OCI-LY7 (cell line): ENCODE data around the gene SLAMF8. TPM values are rescaled to one million over a fixed set of nuclear protein-coding genes. Genes with fewer than 3 reads are reported as not detected.

Experiments
- BruUV-seq: library from RNA; stranded (reverse); fragments of 400-500 nt; replicated peaks from 2 replicates; lab custom pipeline; 2021; lab: Mats Ljungman, UMichigan
- CTCF ChIA-PET: fragments of 300-600 bp; sonication (Branson Sonifier 250); formaldehyde crosslinking; loops from one replicate; lab custom pipeline; 2022; ENCODE audit warnings: antibody characterized with exemption; ENCODE audit not compliant: unreplicated experiment; lab: Charles Lee
- POLR2A ChIA-PET: fragments of 300-600 bp; sonication (Branson Sonifier 250); formaldehyde crosslinking; loops from one replicate; lab custom pipeline; 2022; ENCODE audit warnings: antibody characterized with exemption; lab: Charles Lee
- DNase-seq: peaks from one replicate; pipeline ENCODE4 v3.0.0-alpha.2; 2015; ENCODE audit warnings: low spot score
- H2AFZ ChIP-seq: fragments of 200-600 bp; sonication (generic), shearing (Covaris generic); 2 replicates; pipeline ENCODE4 v1.6.1; 2014; ENCODE audit warnings: mild to moderate bottlenecking, antibody characterized with exemption, low read length, moderate library complexity
- H3K27ac ChIP-seq: fragments of 200-600 bp; sonication (generic); 2 replicates; pipeline ENCODE4 v1.5.1; 2014; ENCODE audit warnings: mixed run types, low read depth, mild to moderate bottlenecking, moderate library complexity, low read length, inconsistent platforms; ENCODE audit not compliant: poor library complexity, severe bottlenecking
- H3K36me3 ChIP-seq: fragments of 200-600 bp; sonication (generic); 2 replicates; pipeline ENCODE4 v1.6.1; 2014; ENCODE audit warnings: mild to moderate bottlenecking, antibody characterized with exemption, low read length, moderate library complexity, mixed read lengths; ENCODE audit not compliant: insufficient read depth
- H3K4me1 ChIP-seq: fragments of 200-600 bp; sonication (generic); 2 replicates; pipeline ENCODE4 v1.5.1; 2014; ENCODE audit warnings: mild to moderate bottlenecking, low read length; ENCODE audit not compliant: insufficient read depth, poor library complexity, severe bottlenecking
- H3K4me2 ChIP-seq: fragments of 200-600 bp; sonication (generic); 2 replicates; pipeline ENCODE4 v1.6.1; 2014; ENCODE audit warnings: mild to moderate bottlenecking, low read length
- H3K4me3 ChIP-seq: fragments of 200-600 bp; sonication (generic); 2 replicates; pipeline ENCODE4 v1.5.1; 2014; ENCODE audit warnings: mild to moderate bottlenecking, low read depth, low read length; ENCODE audit not compliant: poor library complexity, severe bottlenecking
- H3K79me2 ChIP-seq: fragments of 200-600 bp; sonication (generic); 2 replicates; pipeline ENCODE4 v1.6.1; 2016; ENCODE audit warnings: low read depth, mild to moderate bottlenecking, low read length, moderate library complexity, mixed read lengths; ENCODE audit not compliant: insufficient read depth
- H3K9me2 ChIP-seq: fragments of 200-600 bp; sonication (generic); 2 replicates; pipeline ENCODE4 v1.6.1; 2016; ENCODE audit warnings: mild to moderate bottlenecking, low read length, mixed read lengths; ENCODE audit not compliant: insufficient read depth
- H3K9me3 ChIP-seq: fragments of 200-600 bp; sonication (generic); 2 replicates; pipeline ENCODE4 v1.6.1; 2014; ENCODE audit warnings: mild to moderate bottlenecking, mixed run types, low read length, mixed read lengths
- H4K20me1 ChIP-seq: fragments of 200-600 bp; sonication (generic); 2 replicates; pipeline ENCODE4 v1.6.1; 2014; ENCODE audit warnings: mild to moderate bottlenecking, antibody characterized with exemption, low read length, moderate library complexity, mixed read lengths; ENCODE audit not compliant: insufficient read depth
- CTCF ChIP-seq: fragments of 200-600 bp; sonication (generic); conservative IDR thresholded peaks from 2 replicates; pipeline ENCODE4 v1.5.1; 2014; ENCODE audit warnings: mild to moderate bottlenecking, antibody characterized with exemption, low read length, moderate library complexity, mixed read lengths
- EZH2phosphoT487 ChIP-seq: fragments of 200-600 bp; sonication (generic); IDR thresholded peaks from 2 replicates; pipeline ENCODE4 v1.6.1; 2018; ENCODE audit warnings: low read depth, borderline replicate concordance, mild to moderate bottlenecking, mixed run types, antibody characterized with exemption, low read length, moderate library complexity, mixed read lengths
- intact Hi-C: fragments of 100-400 bp; cut with micrococcal nuclease; formaldehyde crosslinking; loops from one replicate; pipeline ENCODE4 v1.10.0; 2022; ENCODE audit not compliant: unreplicated experiment
- total RNA-seq, 2 experiments: library from RNA; depleted of rRNA in 1 of 2; stranded (reverse); fragments of >200 nt in 1 of 2; shearing (Covaris generic) in 1 of 2; gene quantifications; 2 replicates each; pipeline ENCODE4 v1.2.3, GENCODE V29; 2014 to 2022

Gene SLAMF8
- total RNA-seq, 2 experiments from 2014 or later = not detected

- CTCF ChIA-PET = no interaction called here
- intact Hi-C loops = no loop called here
- TF ChIP-seq EZH2phosphoT487 (no peak), CTCF (no peak)
- Histone ChIP-seq H2AFZ (no peak overlapping the region), H3K4me2 (no peak overlapping the region), H3K9me3 (no peaks in the 10 kb centered on the region), H3K79me2 (no peaks in the 10 kb centered on the region), H3K4me1 (no peaks in the 10 kb centered on the region), H3K27ac (no peak overlapping the region), H4K20me1 (no peaks in the 10 kb centered on the region), H3K4me3 (no peak overlapping the region), H3K36me3 (no peaks in the 10 kb centered on the region), H3K9me2 (no peaks in the 10 kb centered on the region)
- POLR2A ChIA-PET = no interaction called here
- no TSS peak for BruUV-seq
- DNase-seq = no peak
Observed at GRCh38 chr1:159867664-159868026, 41.0 kb downstream of the SLAMF8 start.

GRCh38 chr1:159868766-159869165, 42.1 kb downstream of the SLAMF8 start:
- H3K9me3 ChIP-seq = no peaks in the 10 kb centered on the region
- H3K4me1 ChIP-seq = no peaks in the 10 kb centered on the region
- H3K4me3 ChIP-seq = no peak overlapping the region
- no peaks in the 10 kb centered on the region for H3K9me2 ChIP-seq
- H3K79me2 ChIP-seq = no peaks in the 10 kb centered on the region
- no peak for TF ChIP-seq CTCF
- TF ChIP-seq EZH2phosphoT487 = no peak
- H2AFZ ChIP-seq = no peak overlapping the region
- H4K20me1 ChIP-seq = no peaks in the 10 kb centered on the region
- no peak for DNase-seq
- intact Hi-C loops = no loop called here
- no TSS peak for BruUV-seq
- ChIA-PET CTCF (no interaction called here), POLR2A (interaction anchor here (0.6 kb wide), 1 partner anchor 20 kb away, joined by 3 read pairs; no protein-coding TSS in a partner anchor)
- H3K36me3 ChIP-seq = no peaks in the 10 kb centered on the region
- H3K27ac ChIP-seq = no peak overlapping the region
- H3K4me2 ChIP-seq = no peak overlapping the region

- TF ChIP-seq EZH2phosphoT487 (no peak), CTCF (no peak)
- no peak overlapping the region for H3K4me2 ChIP-seq
- no peaks in the 10 kb centered on the region for H3K4me1 ChIP-seq
- no peak overlapping the region for H2AFZ ChIP-seq
- no peak for DNase-seq
- H3K79me2 ChIP-seq = no peaks in the 10 kb centered on the region
- ChIA-PET CTCF (no interaction called here), POLR2A (interaction anchor here (0.6 kb wide), 1 partner anchor 20 kb away, joined by 3 read pairs; no protein-coding TSS in a partner anchor)
- H3K9me3 ChIP-seq = no peaks in the 10 kb centered on the region
- no TSS peak for BruUV-seq
- H3K4me3 ChIP-seq = no peak overlapping the region
- intact Hi-C loops = no loop called here
- H4K20me1 ChIP-seq = no peaks in the 10 kb centered on the region
- no peaks in the 10 kb centered on the region for H3K36me3 ChIP-seq
- H3K9me2 ChIP-seq = no peaks in the 10 kb centered on the region
- no peak overlapping the region for H3K27ac ChIP-seq
Observed at GRCh38 chr1:159869173-159869572, 42.5 kb downstream of the SLAMF8 start.
